Osteocyte (in vitro differentiated cells): ENCODE data around the gene C9orf85. TPM values are rescaled to one million over a fixed set of nuclear protein-coding genes. Genes with fewer than 3 reads are reported as not detected.

Source experiments
- DNase-seq: peaks from one replicate; pipeline ENCODE4 v3.0.0; 2021; ENCODE audit warnings: mixed read lengths; ENCODE audit not compliant: unreplicated experiment; ENCODE audit errors: extremely low spot score
- H3K27ac Mint-ChIP-seq: one replicate; pipeline ENCODE4 v1.8.0; 2021; ENCODE audit warnings: mild to moderate bottlenecking, mixed read lengths; ENCODE audit not compliant: unreplicated experiment
- H3K27me3 Mint-ChIP-seq: one replicate; pipeline ENCODE4 v1.8.0; 2021; ENCODE audit warnings: mixed read lengths; ENCODE audit not compliant: unreplicated experiment
- H3K36me3 Mint-ChIP-seq: one replicate; pipeline ENCODE4 v1.8.0; 2021; ENCODE audit warnings: mixed read lengths; ENCODE audit not compliant: unreplicated experiment
- H3K4me1 Mint-ChIP-seq: one replicate; pipeline ENCODE4 v1.8.0; 2021; ENCODE audit warnings: mixed read lengths; ENCODE audit not compliant: unreplicated experiment
- H3K4me3 Mint-ChIP-seq: one replicate; pipeline ENCODE4 v1.8.0; 2021; ENCODE audit warnings: mild to moderate bottlenecking, moderate library complexity, mixed read lengths; ENCODE audit not compliant: unreplicated experiment
- H3K9me3 Mint-ChIP-seq: one replicate; pipeline ENCODE4 v1.8.0; 2021; ENCODE audit warnings: mixed read lengths; ENCODE audit not compliant: unreplicated experiment
- total RNA-seq: library from RNA; stranded (reverse); gene quantifications from 2 replicates; pipeline ENCODE4 v1.2.1, GENCODE V29; 2021
- TF ChIP-seq, protein P1 (sequence below): fragments of 200-600 bp; sonication (generic); IDR thresholded peaks from 2 replicates; pipeline ENCODE4 v1.5.0; 2021; ENCODE audit warnings: antibody characterized with exemption, mild to moderate bottlenecking, moderate library complexity

C9orf85 gene
- total RNA-seq, 1 donor from 2014 or later: 10.8 TPM

- H3K9me3 Mint-ChIP-seq: peaks cover 18% of the 10 kb centered on the region
- H3K27ac Mint-ChIP-seq: no peak overlapping the region
- H3K4me3 Mint-ChIP-seq: no peak overlapping the region
- no peaks in the 10 kb centered on the region for H3K27me3 Mint-ChIP-seq
- DNase-seq: no peak
- peaks cover 16% of the 10 kb centered on the region for H3K36me3 Mint-ChIP-seq
- H3K4me1 Mint-ChIP-seq: peaks cover 2% of the 10 kb centered on the region
- TF ChIP-seq, protein P1, sequence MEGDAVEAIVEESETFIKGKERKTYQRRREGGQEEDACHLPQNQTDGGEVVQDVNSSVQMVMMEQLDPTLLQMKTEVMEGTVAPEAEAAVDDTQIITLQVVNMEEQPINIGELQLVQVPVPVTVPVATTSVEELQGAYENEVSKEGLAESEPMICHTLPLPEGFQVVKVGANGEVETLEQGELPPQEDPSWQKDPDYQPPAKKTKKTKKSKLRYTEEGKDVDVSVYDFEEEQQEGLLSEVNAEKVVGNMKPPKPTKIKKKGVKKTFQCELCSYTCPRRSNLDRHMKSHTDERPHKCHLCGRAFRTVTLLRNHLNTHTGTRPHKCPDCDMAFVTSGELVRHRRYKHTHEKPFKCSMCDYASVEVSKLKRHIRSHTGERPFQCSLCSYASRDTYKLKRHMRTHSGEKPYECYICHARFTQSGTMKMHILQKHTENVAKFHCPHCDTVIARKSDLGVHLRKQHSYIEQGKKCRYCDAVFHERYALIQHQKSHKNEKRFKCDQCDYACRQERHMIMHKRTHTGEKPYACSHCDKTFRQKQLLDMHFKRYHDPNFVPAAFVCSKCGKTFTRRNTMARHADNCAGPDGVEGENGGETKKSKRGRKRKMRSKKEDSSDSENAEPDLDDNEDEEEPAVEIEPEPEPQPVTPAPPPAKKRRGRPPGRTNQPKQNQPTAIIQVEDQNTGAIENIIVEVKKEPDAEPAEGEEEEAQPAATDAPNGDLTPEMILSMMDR: no peak
Observed at GRCh38 chr9:71886541-71886940, 24.9 kb upstream of the C9orf85 start.

GRCh38 chr9:71887362-71887761, 24.1 kb upstream of the C9orf85 start:
- H3K4me1 Mint-ChIP-seq: peaks cover 2% of the 10 kb centered on the region
- no peaks in the 10 kb centered on the region for H3K27me3 Mint-ChIP-seq
- TF ChIP-seq, protein P1: no peak
- peaks cover 18% of the 10 kb centered on the region for H3K9me3 Mint-ChIP-seq
- H3K36me3 Mint-ChIP-seq: peaks cover 13% of the 10 kb centered on the region
- DNase-seq: no peak
- H3K4me3 Mint-ChIP-seq: no peak overlapping the region
- H3K27ac Mint-ChIP-seq: no peak overlapping the region

DNA sequence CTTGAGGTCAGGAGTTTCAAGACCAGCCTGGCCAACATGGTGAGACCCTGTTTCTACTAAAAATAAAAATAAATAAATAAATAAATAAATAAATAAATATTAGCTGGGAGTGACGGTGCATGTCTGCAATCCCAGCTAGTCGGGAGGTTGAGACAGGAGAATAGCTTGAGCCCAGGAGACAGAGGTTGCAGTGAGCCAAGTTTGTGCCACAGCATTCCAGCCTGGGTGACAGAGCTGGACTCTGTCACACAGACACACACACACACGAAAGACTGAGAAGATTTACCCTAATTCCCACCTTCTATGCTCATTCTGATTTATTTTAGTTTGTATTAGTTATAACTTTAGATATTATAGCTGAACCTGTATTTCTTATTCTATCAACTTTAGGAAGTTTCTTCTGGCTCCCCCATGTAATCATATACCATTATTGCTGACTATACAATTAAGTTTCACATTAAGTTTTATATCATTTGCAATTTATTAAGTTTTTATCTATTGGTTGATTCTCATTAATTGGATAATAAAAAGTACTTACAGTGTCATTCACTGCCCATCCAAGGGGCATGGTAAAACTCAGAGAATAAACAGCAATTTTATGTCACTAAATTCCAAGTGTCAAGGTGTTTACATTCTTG, 21.3 kb upstream of the C9orf85 start:
- no peak for DNase-seq
- Mint-ChIP-seq H3K27me3 (no peaks in the 10 kb centered on the region), H3K36me3 (no peaks in the 10 kb centered on the region), H3K27ac (no peak overlapping the region), H3K9me3 (no peaks in the 10 kb centered on the region), H3K4me3 (no peak overlapping the region), H3K4me1 (peaks cover 2% of the 10 kb centered on the region)
- TF ChIP-seq, protein P1: no peak

DNA sequence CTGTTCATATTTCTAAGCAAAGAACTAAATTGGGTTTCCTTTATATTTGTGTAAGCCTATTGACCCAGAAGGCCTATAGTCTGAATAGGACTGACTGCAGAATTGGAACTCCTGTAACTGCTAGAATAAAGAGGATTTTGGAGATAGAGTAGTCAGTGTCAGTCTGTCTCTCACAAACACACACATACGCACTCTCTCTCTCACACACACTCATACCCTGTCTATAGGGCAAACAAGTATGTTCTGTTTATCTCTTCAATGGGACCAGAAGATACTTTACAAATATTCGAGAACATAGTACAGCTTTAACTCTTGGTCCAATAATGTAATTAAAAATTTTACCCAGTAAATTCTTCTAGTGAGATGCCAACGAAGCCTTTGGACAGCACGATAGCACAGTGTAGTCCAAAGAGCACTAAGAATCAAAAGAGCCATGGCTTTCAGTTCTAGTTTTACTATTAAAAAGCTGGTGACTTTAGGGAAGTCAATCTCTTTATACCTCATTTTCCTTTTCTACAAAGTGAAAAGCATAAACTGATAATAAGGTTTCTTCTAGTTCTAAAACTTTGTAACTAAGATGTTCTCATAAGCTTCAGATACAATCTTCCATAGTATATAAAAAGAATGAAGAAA, 19.8 kb upstream of the C9orf85 start:
- H3K27me3 Mint-ChIP-seq: no peaks in the 10 kb centered on the region
- TF ChIP-seq, protein P1: no peak

GRCh38 chr9:71895117-71895516, 16.3 kb upstream of the C9orf85 start:
- Mint-ChIP-seq H3K9me3 (no peaks in the 10 kb centered on the region), H3K27ac (no peak overlapping the region), H3K27me3 (no peaks in the 10 kb centered on the region), H3K4me1 (peaks cover 20% of the 10 kb centered on the region), H3K4me3 (no peak overlapping the region), H3K36me3 (peaks cover 3% of the 10 kb centered on the region)
- DNase-seq: no peak
- TF ChIP-seq, protein P1: no peak

More for the DNA sequence above, 19.8 kb upstream of the C9orf85 start:
- no peak for DNase-seq
- Mint-ChIP-seq H3K4me3 (no peak overlapping the region), H3K4me1 (peaks cover 6% of the 10 kb centered on the region), H3K9me3 (no peaks in the 10 kb centered on the region), H3K36me3 (no peaks in the 10 kb centered on the region), H3K27ac (no peak overlapping the region)
